HG02852 (cell line): ENCODE results near the gene ADGRG1.

ENCODE experiments used
- ATAC-seq: cut with Tn5 transposase; IDR thresholded peaks from one replicate; pipeline ENCODE4 v1.9.1; 2021; ENCODE audit warnings: mild to moderate bottlenecking, moderate library complexity; ENCODE audit not compliant: unreplicated experiment

The ADGRG1 gene

DNA sequence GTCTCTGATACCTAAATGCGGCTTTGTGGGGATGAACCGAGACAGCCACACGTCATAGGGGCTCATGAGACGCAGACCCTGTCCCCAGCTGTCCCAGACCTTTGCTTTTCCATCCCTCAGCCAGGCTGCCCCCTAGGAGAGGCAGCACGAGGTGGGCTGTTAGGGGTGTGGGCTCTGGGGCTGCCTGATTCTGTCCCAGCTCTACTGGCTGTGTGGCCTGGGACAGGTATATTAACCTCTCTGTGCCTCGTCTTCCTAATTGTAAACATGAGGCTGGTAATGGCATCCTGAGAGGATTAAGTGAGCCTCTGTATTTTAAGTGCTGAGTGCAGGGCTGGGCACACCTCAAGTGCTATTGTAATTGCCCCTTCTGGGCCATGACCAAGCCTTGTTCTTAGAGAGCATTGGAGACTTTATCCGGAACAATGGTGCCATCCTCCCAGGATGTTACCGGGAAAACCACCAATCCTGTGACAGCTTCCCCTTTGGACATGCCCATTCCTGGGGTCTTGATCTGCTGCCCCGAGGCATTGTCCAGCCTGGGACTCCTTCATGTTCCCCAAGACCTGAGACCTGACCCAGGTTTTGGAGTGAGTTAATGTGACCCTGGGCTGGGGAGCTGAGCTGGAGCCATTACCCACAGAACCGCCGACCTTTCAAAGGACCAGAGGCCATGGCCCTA lies 5.1 kb downstream of the ADGRG1 start:
- no peak for ATAC-seq

DNA sequence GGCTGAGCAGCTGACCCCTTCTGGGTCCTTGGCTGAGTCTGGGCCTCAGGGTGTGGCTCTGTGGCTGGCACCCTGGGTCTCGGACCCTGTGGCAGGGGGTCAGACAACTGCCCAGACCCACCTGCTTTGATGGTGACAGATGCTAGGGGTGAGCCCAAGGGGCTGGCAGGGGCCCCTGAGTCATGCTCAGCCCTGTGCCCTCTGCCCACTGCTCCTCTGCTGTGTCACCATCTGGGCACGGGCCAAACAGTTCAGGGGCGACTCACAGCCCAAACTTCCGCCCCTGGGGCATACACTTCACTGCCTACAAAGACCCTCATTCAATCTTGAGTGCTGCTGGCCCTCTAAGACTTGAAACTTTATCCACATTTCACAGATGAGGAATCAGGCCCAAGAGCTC lies 5.7 kb downstream of the ADGRG1 start:
- ATAC-seq = no peak

DNA sequence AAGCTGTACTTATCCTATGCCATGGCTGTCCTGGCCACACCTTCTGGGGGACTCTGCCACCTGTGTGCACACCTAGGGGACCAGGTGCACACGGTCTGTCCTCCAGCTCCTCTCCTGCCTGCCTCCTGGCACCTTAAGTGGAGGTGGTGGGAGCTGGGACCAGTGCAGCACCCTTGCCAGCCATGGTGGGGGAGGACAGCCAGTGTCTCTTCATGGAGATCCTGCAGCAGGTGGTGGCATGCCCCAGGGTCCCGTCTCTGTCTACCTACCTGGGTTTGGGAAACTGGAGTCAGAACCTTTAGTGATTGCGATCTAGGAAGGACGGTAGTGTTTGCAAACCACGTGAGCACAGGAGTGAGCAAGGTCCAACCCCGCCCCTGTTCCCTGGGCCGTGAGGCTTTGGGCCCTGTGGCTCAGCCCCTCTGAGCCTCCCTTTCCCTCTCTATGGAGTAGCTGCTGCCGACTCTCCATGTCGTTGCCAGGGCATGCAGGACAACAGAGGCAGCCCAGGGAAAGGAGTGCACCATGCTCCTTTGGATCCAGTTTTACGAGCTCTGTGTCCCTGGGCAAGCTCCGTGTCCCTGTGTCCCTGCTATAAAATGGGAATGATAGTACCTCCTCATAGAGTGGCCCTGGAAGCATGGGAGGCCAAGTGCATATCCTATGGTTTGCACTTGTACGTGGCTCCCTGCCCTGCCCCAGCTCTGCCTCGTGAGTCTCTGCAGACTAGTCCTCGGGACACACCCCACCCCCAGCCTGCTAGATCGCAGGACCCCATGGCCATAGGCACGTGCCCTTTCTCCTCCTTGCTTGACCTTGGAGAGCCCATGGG lies 7.1 kb downstream of the ADGRG1 start:
- no peak for ATAC-seq

DNA sequence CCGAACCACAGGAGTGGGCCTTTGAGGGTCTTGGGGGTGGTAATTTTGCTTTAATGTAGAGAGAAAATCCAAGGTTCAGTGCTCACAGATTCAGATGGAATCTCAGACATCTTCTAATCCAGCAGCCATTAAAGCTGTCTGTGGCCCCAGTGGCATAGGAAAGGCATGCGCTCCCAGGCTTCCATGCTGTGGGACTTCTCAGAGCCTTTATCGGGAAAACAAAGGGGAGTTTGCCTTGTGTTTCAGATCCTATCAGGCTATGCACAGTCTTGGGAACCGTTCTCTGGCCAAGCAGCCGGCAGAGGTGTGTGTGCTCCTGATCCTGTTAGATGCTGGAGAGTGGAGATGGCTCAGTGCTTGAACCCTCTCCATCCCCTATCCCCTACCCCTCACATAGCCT lies 7.8 kb downstream of the ADGRG1 start:
- no peak for ATAC-seq

DNA sequence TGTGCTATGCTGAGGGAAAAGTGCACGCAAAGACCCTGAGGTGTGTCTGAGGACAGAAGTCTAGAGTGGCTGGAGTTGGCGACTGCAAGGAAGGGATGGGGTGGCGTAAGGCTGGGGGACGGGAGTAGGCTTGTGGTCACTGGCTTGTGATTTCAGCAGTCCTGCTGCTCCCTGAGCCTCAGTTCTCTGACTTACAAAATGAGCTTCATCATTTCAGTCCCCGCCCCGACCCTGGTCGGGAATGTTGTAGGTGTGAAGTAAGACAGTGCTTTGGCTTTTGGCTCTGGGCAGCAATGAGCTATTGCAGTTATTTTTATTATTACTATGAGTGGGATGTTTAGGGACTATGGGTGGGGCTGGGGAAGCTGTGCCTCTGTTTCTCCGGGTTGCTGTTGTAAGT lies 8.6 kb downstream of the ADGRG1 start:
- no peak for ATAC-seq

DNA sequence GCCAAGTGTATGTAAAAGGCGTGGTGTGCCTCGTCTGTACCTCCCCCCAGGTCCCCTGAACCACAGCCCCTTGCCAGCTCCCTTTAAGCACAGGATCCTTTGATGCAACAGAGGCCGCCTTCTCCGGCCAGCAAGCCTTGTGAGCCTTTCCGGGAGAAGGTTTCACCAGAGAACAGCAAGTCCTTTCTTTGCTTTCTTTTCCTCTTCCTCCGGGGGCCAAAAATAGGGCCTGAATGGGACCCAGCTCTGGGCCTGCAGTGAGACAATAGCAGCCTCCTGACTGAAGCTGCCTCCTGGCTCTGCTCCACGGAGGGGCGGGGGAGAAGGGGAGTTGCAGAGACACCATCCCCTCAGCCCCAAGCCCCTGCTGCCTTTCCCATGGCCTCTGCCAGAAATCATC lies 9.0 kb downstream of the ADGRG1 start:
- ATAC-seq = no peak

DNA sequence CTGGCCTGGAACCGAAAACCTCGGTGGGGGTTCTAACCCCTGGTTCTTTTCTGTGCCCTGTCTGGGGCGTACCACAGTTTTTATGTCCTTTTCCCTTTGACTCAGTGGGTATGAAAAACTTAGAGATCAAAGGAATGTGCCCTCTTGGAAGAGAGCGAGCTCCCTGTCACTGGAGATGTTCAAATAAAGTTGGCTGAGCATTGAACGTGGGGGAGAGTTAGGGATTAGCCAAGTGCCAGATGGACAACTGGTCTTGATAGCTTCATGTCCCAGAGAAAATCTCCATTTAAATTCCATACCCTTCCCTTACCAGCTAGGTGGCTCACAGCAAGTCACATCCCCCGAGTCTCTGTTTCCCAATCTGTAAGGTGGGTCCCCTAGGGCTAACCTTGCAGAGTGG lies 9.5 kb downstream of the ADGRG1 start:
- no peak for ATAC-seq

DNA sequence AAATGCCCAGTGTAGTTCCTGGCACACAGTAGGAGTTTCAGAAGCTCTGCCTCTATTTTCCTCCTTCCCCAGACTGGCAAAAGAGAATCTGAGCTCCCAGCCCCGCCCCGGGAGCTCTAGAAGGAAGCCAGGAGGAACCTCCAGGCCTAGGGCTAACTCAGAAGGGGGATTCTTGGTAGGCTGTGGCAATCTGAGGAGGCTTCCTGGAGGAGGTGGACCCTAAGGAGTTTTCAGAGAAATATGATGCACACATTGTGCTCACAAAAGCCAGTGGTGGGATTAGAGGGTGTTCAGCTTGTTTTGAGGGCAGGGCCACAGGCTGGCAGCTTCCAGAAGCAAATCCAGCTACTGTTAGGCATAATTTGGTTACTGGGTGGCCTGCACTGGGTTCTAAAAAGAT lies 10.0 kb downstream of the ADGRG1 start:
- ATAC-seq = no peak

- no peak for ATAC-seq
Measured at GRCh38 chr16:57639172-57639887, 10.9 kb downstream of the ADGRG1 start.

- ATAC-seq = no peak
Measured at GRCh38 chr16:57640185-57640584, 11.8 kb downstream of the ADGRG1 start.

- no peak for ATAC-seq
Measured at GRCh38 chr16:57640612-57641011, 12.2 kb downstream of the ADGRG1 start.

GRCh38 chr16:57642160-57643135 lies 14.0 kb downstream of the ADGRG1 start:
- ATAC-seq = no peak

DNA sequence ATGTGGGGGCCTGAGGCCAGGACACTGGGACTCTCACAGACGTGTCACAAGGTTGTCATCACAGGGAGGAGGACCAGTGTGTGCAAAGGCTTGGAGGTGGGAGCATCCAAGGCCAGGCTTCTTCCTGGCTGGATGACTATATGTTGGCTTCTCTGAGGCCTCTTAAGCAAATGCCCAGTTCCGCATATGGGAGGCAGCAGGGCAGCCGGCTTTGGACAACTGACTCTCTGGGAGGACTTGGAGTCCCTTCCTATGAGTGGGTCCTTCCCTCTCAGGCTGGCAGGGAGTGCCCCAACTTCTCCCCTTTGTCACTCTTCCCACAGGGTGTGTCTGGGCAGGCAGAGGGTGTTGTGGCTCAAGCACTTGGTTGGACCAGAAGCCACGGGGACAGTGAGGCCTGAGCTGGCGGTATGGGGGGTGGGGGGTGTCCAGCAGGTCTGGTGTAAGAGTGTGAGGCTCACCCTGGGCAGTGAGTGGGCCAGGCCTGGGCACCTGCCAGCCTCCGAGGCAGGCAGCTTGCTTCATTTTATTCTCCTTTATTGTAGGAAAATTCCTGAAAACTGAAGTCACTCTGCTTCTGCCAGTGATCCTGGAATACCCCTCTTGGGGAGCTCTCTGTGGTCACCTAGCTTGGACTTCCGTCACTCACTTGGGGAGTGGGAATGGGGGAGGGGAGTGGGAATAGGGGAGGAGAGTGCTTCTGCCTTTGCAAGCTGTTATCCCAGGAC lies 14.9 kb downstream of the ADGRG1 start:
- no peak for ATAC-seq

- ATAC-seq = no peak
Measured at GRCh38 chr16:57643910-57644309, 15.5 kb downstream of the ADGRG1 start.

GRCh38 chr16:57644383-57645014 lies 16.1 kb downstream of the ADGRG1 start:
- ATAC-seq = no peak

DNA sequence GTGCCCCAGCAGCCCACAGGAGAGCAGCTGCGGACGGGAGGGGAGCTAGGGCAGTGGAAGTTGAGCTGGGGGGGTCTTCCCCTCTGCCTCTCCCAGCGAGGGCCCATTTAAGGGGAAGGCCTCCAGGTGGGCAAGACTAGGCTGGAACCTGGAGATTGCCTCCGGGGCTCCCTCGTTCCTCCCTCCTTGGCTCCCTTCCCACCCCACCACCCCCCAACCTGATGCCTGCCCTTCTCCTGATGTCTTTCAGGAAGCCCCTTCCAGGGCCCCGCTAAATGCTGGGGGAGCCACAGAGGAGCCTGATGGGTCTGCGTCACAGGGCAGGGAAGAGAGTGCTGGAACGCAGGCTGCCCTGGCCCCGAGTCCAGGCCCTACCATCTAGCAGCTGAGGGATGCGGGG lies 16.7 kb downstream of the ADGRG1 start:
- no peak for ATAC-seq

GRCh38 chr16:57645691-57646387 lies 17.4 kb downstream of the ADGRG1 start:
- no peak for ATAC-seq

GRCh38 chr16:57646388-57647039 lies 18.1 kb downstream of the ADGRG1 start:
- ATAC-seq = no peak
